Measurements from ENCODE around the gene MCCD1. TPM values are rescaled to one million over a fixed set of nuclear protein-coding genes. Genes with fewer than 3 reads are reported as not detected.

The MCCD1 gene
- total and polyA plus RNA-seq, 2 experiments from 2014 or later = not detected

- no peak overlapping the region for H3K4me3 ChIP-seq
- H3K9me3 ChIP-seq (ENCODE audit: low read depth) = no peaks in the 10 kb centered on the region
- DNase-seq (ENCODE audit: low read depth in 1 of 2, low spot score in 1 of 2) = peak in 1 of 2 donors; percentile 73
- H3K27ac ChIP-seq = no peak overlapping the region
- no peak for TF ChIP-seq CTCF (IDR thresholded peaks at IDR 0.05; ENCODE audit: low read depth, low read length)
- no peaks in the 10 kb centered on the region for H3K27me3 ChIP-seq
- no peaks in the 10 kb centered on the region for H3K4me1 ChIP-seq (ENCODE audit: low read depth)
- peaks cover 9% of the 10 kb centered on the region for H3K36me3 ChIP-seq
These were observed 2.7 kb upstream of the MCCD1 start for GRCh38 chr6:31525932-31526591.

- Histone ChIP-seq H3K9me3 (ENCODE audit: low read depth) (no peaks in the 10 kb centered on the region), H3K4me3 (no peak overlapping the region), H3K36me3 (peaks cover 32% of the 10 kb centered on the region), H3K27me3 (no peaks in the 10 kb centered on the region), H3K27ac (no peak overlapping the region), H3K4me1 (ENCODE audit: low read depth) (no peaks in the 10 kb centered on the region)
- DNase-seq (ENCODE audit: low read depth in 1 of 2, low spot score in 1 of 2) = no peak
- TF ChIP-seq CTCF (IDR thresholded peaks at IDR 0.05; ENCODE audit: low read depth, low read length) = no peak
These were observed 420 bp upstream of the MCCD1 start for GRCh38 chr6:31528307-31528777.

GRCh38 chr6:31529329-31530150 is 778 bp downstream of the MCCD1 start:
- no peaks in the 10 kb centered on the region for H3K4me1 ChIP-seq (ENCODE audit: low read depth)
- peaks cover 43% of the 10 kb centered on the region for H3K36me3 ChIP-seq
- DNase-seq (ENCODE audit: low read depth in 1 of 2, low spot score in 1 of 2) = no peak
- H3K4me3 ChIP-seq = no peak overlapping the region
- H3K27ac ChIP-seq = peak overlapping the region; percentile 47
- TF ChIP-seq CTCF (IDR thresholded peaks at IDR 0.05; ENCODE audit: low read depth, low read length) = no peak
- no peaks in the 10 kb centered on the region for H3K27me3 ChIP-seq
- H3K9me3 ChIP-seq (ENCODE audit: low read depth) = no peaks in the 10 kb centered on the region

GRCh38 chr6:31530659-31531058 is 1.9 kb downstream of the MCCD1 start:
- no peak for TF ChIP-seq CTCF (IDR thresholded peaks at IDR 0.05; ENCODE audit: low read depth, low read length)

GRCh38 chr6:31531162-31531561 is 2.4 kb downstream of the MCCD1 start:
- H3K27ac ChIP-seq = no peak overlapping the region
- H3K36me3 ChIP-seq = peaks cover 59% of the 10 kb centered on the region
- H3K27me3 ChIP-seq = no peaks in the 10 kb centered on the region
- no peaks in the 10 kb centered on the region for H3K4me1 ChIP-seq (ENCODE audit: low read depth)
- H3K9me3 ChIP-seq (ENCODE audit: low read depth) = no peaks in the 10 kb centered on the region
- no peak for TF ChIP-seq CTCF (IDR thresholded peaks at IDR 0.05; ENCODE audit: low read depth, low read length)
- DNase-seq (ENCODE audit: low read depth in 1 of 2, low spot score in 1 of 2) = no peak
- no peak overlapping the region for H3K4me3 ChIP-seq

More at GRCh38 chr6:31530659-31531058, 1.9 kb downstream of the MCCD1 start:
- Histone ChIP-seq H3K36me3 (peaks cover 54% of the 10 kb centered on the region), H3K4me1 (ENCODE audit: low read depth) (no peaks in the 10 kb centered on the region), H3K4me3 (no peak overlapping the region), H3K9me3 (ENCODE audit: low read depth) (no peaks in the 10 kb centered on the region), H3K27me3 (no peaks in the 10 kb centered on the region), H3K27ac (no peak overlapping the region)
- DNase-seq (ENCODE audit: low read depth in 1 of 2, low spot score in 1 of 2) = no peak
